Superior temporal gyrus (tissue), 1 donor: ENCODE measurements around the gene ZNF454.

Source experiments
- DNase-seq: peaks from one replicate; pipeline ENCODE4 v3.0.0-alpha.2; 2016; ENCODE audit errors: extremely low spot score

The ZNF454 gene

GRCh38 chr5:178993236-178993765 lies 52.3 kb downstream of the ZNF454 start:
- DNase-seq, result no peak

DNA sequence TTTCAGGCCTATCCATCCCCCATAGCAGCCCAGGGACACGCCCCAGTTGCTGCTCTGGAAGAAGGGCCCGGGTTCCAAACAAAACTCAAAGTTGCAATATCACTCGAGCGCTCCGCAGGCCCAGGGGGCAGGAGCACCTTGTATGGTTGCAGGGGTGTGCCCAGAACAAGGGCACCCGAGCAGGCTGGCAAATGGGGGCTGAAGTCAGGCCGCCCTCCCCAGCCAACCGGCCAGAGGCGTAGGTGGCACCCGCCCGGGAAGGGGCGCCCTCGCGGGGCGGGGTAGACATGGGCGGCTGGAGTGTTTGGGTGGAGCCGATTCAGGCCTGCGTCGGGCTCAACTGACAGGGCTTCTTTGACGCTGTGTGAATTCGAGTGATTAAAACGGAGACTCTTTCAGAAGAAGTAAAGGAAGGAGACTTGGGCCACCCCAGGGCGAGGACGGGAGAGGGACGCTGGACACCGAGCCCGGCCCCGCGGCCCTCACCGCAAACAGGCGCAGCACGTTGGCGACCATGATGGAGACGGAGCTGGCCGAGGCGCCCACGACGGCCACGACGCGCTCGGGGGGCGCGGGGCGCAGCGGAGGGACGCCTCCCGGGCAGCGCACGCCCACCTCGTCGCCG lies 53.1 kb downstream of the ZNF454 start:
- DNase-seq, result no peak

GRCh38 chr5:178994580-178995340 lies 53.8 kb downstream of the ZNF454 start, which contains the start of gene GRM6:
GRM6 (minus strand) TSS chr5:178995320; CDS start chr5:178994944, 376 bp downstream.
- no peak for DNase-seq

DNA sequence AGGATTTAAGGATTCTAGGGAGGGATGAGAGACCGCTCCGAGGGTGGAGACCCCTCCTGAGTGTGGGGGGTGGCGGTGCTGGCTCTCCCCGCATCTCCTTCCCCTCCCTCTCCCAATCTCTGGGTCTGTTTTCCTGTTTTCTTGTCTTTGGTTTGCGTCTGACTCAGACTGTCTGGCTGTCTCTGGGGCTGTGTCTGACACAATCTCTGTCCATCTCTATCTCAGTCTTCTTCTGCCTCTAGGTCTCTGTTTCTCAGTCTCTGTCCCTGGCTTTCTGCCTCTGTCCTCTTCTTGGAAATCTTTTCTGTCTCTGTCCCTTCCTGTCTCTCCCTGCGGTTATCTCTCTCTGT lies 54.3 kb downstream of the ZNF454 start:
- DNase-seq, result no peak

DNA sequence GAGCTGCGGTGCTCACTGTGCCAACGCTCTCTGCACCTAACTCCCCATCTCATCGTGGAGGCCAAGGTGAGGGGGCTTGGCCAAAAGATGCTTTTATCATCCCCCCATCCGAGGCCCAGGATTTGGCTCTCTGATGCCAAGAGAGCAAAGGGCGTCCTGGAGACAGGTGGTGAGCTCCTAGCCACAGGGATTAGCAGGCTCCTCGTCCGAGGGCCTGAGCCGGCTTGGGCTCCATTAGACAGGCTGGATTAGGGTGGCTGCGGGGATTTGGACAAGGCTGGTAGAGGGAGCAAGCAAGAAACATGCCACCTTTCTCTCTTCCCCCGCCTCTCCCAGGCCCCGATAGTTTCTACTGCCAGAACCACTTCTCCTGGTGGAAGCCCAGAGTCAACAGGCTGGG lies 55.2 kb downstream of the ZNF454 start:
- DNase-seq, result no peak

DNA sequence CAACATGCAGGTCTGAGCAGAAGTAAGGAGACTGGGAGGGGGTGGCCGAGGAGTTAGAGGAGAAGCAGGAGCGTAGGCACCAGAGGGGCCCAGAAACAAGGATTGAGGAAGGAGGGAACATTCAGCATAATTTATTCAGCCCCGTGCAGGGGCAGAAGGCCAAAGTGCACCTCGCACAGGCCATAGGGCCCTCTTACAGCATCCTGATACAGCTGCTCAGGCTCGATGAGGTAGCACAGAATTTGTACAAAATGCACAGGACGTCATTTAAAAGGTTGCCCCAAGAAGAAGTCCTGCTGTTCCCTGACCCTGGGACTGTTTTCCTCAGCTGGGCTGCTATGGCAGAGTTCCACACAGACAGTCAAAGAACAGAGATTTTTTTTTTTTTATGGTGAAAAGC lies 56.2 kb downstream of the ZNF454 start:
- DNase-seq, result no peak

- DNase-seq, result no peak
These were observed 57.4 kb downstream of the ZNF454 start for GRCh38 chr5:178998441-178998840.

GRCh38 chr5:179006564-179006963 lies 65.6 kb downstream of the ZNF454 start:
- no peak for DNase-seq

- DNase-seq, result no peak
These were observed 67.7 kb downstream of the ZNF454 start for GRCh38 chr5:179008667-179009066.
